22Rv1 (cell line): ENCODE data around the gene ABCE1.

Experiments
- ZFX ChIP-seq: fragments of 450-650 bp; IDR thresholded peaks from 2 replicates; pipeline ENCODE4 v1.6.1; 2017; ENCODE audit warnings: antibody characterized with exemption, borderline replicate concordance
- TF ChIP-seq, protein P1 (sequence below): fragments of 450-650 bp; IDR thresholded peaks from 2 replicates; pipeline ENCODE4 v1.5.1; 2017; ENCODE audit warnings: mild to moderate bottlenecking

GRCh38 chr4:145176641-145177432 is 78.7 kb downstream of the ABCE1 start:
- TF ChIP-seq, protein P1, sequence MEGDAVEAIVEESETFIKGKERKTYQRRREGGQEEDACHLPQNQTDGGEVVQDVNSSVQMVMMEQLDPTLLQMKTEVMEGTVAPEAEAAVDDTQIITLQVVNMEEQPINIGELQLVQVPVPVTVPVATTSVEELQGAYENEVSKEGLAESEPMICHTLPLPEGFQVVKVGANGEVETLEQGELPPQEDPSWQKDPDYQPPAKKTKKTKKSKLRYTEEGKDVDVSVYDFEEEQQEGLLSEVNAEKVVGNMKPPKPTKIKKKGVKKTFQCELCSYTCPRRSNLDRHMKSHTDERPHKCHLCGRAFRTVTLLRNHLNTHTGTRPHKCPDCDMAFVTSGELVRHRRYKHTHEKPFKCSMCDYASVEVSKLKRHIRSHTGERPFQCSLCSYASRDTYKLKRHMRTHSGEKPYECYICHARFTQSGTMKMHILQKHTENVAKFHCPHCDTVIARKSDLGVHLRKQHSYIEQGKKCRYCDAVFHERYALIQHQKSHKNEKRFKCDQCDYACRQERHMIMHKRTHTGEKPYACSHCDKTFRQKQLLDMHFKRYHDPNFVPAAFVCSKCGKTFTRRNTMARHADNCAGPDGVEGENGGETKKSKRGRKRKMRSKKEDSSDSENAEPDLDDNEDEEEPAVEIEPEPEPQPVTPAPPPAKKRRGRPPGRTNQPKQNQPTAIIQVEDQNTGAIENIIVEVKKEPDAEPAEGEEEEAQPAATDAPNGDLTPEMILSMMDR: no peak
- no peak for TF ChIP-seq ZFX
